Neural progenitor cell (in vitro differentiated cells): ENCODE data around the gene ATP10B.

Experiments used
- EZH2 ChIP-seq: fragments of 200-600 bp; sonication (generic); IDR thresholded peaks from 2 replicates; pipeline ENCODE4 v1.6.1; 2017; ENCODE audit warnings: antibody characterized with exemption, mild to moderate bottlenecking, moderate library complexity
- EZH2phosphoT487 ChIP-seq: fragments of 200-600 bp; sonication (generic); IDR thresholded peaks from 2 replicates; pipeline ENCODE4 v1.6.1; 2017; ENCODE audit warnings: antibody characterized with exemption
- TF ChIP-seq, protein P1 (sequence below): fragments of 200-600 bp; sonication (generic); IDR thresholded peaks from 2 replicates; pipeline ENCODE4 v1.5.1; 2017; ENCODE audit warnings: antibody characterized with exemption, mild to moderate bottlenecking

DNA sequence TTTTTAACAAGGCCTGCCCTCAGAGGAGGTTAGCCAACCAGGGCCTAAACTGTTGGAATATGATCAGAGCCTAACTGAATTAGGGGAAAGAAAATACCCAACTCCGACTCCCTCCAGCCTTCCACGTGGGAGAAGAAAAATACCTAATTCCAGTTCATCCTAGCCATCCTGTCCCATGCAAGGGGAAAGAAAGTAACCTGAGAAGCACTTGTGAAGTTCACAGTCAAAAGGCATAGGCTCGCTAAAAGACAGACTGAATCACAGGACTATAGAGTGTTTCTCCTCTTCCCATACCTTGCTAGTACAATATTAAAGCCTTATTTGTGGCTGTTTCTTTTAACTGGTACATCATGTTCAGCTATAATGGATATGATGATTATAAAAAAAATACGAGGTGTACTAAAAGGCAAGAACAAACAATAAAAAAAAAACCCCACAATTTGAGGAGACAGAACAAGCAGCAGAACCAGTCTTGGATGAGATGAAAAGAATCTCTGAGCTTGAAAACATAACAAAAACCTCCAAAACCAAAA, 18.0 kb upstream of the ATP10B start:
- TF ChIP-seq, protein P1, sequence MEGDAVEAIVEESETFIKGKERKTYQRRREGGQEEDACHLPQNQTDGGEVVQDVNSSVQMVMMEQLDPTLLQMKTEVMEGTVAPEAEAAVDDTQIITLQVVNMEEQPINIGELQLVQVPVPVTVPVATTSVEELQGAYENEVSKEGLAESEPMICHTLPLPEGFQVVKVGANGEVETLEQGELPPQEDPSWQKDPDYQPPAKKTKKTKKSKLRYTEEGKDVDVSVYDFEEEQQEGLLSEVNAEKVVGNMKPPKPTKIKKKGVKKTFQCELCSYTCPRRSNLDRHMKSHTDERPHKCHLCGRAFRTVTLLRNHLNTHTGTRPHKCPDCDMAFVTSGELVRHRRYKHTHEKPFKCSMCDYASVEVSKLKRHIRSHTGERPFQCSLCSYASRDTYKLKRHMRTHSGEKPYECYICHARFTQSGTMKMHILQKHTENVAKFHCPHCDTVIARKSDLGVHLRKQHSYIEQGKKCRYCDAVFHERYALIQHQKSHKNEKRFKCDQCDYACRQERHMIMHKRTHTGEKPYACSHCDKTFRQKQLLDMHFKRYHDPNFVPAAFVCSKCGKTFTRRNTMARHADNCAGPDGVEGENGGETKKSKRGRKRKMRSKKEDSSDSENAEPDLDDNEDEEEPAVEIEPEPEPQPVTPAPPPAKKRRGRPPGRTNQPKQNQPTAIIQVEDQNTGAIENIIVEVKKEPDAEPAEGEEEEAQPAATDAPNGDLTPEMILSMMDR = no peak
- TF ChIP-seq EZH2phosphoT487 (no peak), EZH2 (no peak)
